Eye (tissue), 1 donor: ENCODE measurements around the gene IVD.

Experiments used
- DNase-seq: peaks from one replicate; pipeline ENCODE4 v3.0.0-alpha.2; 2015

IVD gene

GRCh38 chr15:40405501-40406381, at the start of gene IVD:
Gene IVD, plus strand, starts transcription at chr15:40405795. Its CDS starts 33 bp downstream, at chr15:40405828.
- peak; percentile 97 for DNase-seq

GRCh38 chr15:40355976-40356585, 49.5 kb upstream of the IVD start:
- DNase-seq, result no peak

- DNase-seq, result no peak
Measured at GRCh38 chr15:40357246-40357645, 48.3 kb upstream of the IVD start.

GRCh38 chr15:40357723-40358470, 47.7 kb upstream of the IVD start, which contains the start of gene DISP2:
Gene DISP2, plus strand, starts transcription at chr15:40358219. Its CDS starts 103 bp downstream, at chr15:40358322.
- DNase-seq, result peak; percentile 95

- DNase-seq, result no peak
Measured at GRCh38 chr15:40358471-40359353, 46.9 kb upstream of the IVD start.

GRCh38 chr15:40360015-40360414, 45.6 kb upstream of the IVD start:
- DNase-seq, result no peak

GRCh38 chr15:40361640-40362039, 44.0 kb upstream of the IVD start:
- DNase-seq, result no peak

GRCh38 chr15:40363611-40364010, 42.0 kb upstream of the IVD start:
- DNase-seq, result no peak

GRCh38 chr15:40364251-40364650, 41.3 kb upstream of the IVD start:
- DNase-seq, result no peak

GRCh38 chr15:40365016-40365415, 40.6 kb upstream of the IVD start:
- no peak for DNase-seq

- DNase-seq, result no peak
Measured at GRCh38 chr15:40365624-40366456, 39.8 kb upstream of the IVD start.

- no peak for DNase-seq
Measured at GRCh38 chr15:40366457-40367370, 38.9 kb upstream of the IVD start.

- no peak for DNase-seq
Measured at GRCh38 chr15:40367371-40367685, 38.3 kb upstream of the IVD start.

GRCh38 chr15:40367686-40368611, 37.6 kb upstream of the IVD start:
- peak; percentile 94 for DNase-seq

- no peak for DNase-seq
Measured at GRCh38 chr15:40368719-40369473, 36.7 kb upstream of the IVD start.

- DNase-seq, result no peak
Measured at GRCh38 chr15:40369474-40369869, 36.1 kb upstream of the IVD start.

- DNase-seq, result no peak
Measured at GRCh38 chr15:40369971-40370370, 35.6 kb upstream of the IVD start.

- no peak for DNase-seq
Measured at GRCh38 chr15:40372981-40373380, 32.6 kb upstream of the IVD start.

- no peak for DNase-seq
Measured at GRCh38 chr15:40377606-40378005, 28.0 kb upstream of the IVD start.
